HCT116 (cell line): Measurements from ENCODE around the gene FMN2. TPM values are rescaled to one million over a fixed set of nuclear protein-coding genes. Genes with fewer than 3 reads are reported as not detected.

Experiments
- ATAC-seq: fragments of 200-7000 bp; cut with Tn5 transposase; 2 replicates; pipeline ENCODE4 v1.9.1; 2020; ENCODE audit warnings: mild to moderate bottlenecking, moderate library complexity
- BruUV-seq: library from RNA; stranded (reverse); fragments of 400-500 nt; replicated peaks from 2 replicates; lab custom pipeline; 2021; lab: Mats Ljungman, UMichigan
- CTCF ChIA-PET: fragments of 300-600 bp; sonication (Branson Sonifier 250); formaldehyde crosslinking; loops from one replicate; lab custom pipeline; 2021; ENCODE audit warnings: antibody characterized with exemption; lab: Charles Lee
- POLR2A ChIA-PET: fragments of 300-600, 350-600 bp; sonication (Branson Sonifier 250); formaldehyde crosslinking; loops from one replicate; lab custom pipeline; 2021; ENCODE audit warnings: antibody characterized with exemption; lab: Charles Lee
- RAD21 ChIA-PET, 2 experiments: fragments of 300-600 bp; sonication (Branson Sonifier 250); formaldehyde crosslinking; loops; one replicate each; lab custom pipeline; 2023; ENCODE audit warnings: low total read pairs in 2 of 2; ENCODE audit not compliant: uncharacterized antibody in 2 of 2, unreplicated experiment in 2 of 2, low non-redundant PET in 1 of 2; lab: Charles Lee
- DNase-seq: peaks from one replicate; pipeline ENCODE4 v3.0.0-alpha.2; 2010; ENCODE audit warnings: low read depth, low spot score
- H2AFZ ChIP-seq: fragments of 200-600 bp; shearing (Covaris generic), sonication (generic); 2 replicates; pipeline ENCODE4 v1.6.1; 2017; ENCODE audit warnings: low read depth, mixed run types, mixed read lengths, antibody characterized with exemption, low read length; ENCODE audit not compliant: poor library complexity, severe bottlenecking
- H3K27ac ChIP-seq: 2 replicates; pipeline ENCODE4 v1.5.1; 2012; ENCODE audit warnings: low read depth, low read length
- H3K27me3 ChIP-seq: fragments of 200-600 bp; sonication (generic); 2 replicates; pipeline ENCODE4 v1.6.1; 2016; ENCODE audit warnings: mixed run types, low read length, mixed read lengths; ENCODE audit not compliant: insufficient read depth
- H3K36me3 ChIP-seq, 2 experiments: fragments of 200-500 bp in 1 of 2; fragments of 200-600 bp in 1 of 2; sonication (Bioruptor generic) in 1 of 2; sonication (generic) in 1 of 2; 2 replicates each; pipeline versions ENCODE4 v1.5.1 to v1.6.1; 2014 to 2016; ENCODE audit warnings: low read length in 2 of 2, inconsistent platforms in 1 of 2, mixed read lengths in 1 of 2, mixed run types in 1 of 2; ENCODE audit not compliant: insufficient read depth in 2 of 2, control insufficient read depth in 1 of 2
- H3K4me1 ChIP-seq, 2 experiments: fragments of 200-600 bp in 1 of 2; sonication (generic) in 1 of 2; 2 replicates each; pipeline versions ENCODE4 v1.5.1 to v1.6.1; 2012 to 2017; ENCODE audit warnings: low read length in 2 of 2, inconsistent platforms in 1 of 2, mild to moderate bottlenecking in 1 of 2, mixed read lengths in 1 of 2, mixed run types in 1 of 2, moderate library complexity in 1 of 2; ENCODE audit not compliant: insufficient read depth in 2 of 2, control insufficient read depth in 1 of 2
- H3K4me2 ChIP-seq: fragments of 200-600 bp; sonication (generic); 2 replicates; pipeline ENCODE4 v1.6.1; 2017; ENCODE audit warnings: mixed run types, low read length, mixed read lengths
- H3K4me3 ChIP-seq, 2 experiments: fragments of 200-600 bp in 1 of 2; sonication (generic) in 1 of 2; replicated peaks in 1 of 2; 2 replicates each; pipeline ENCODE4 v1.5.1; 2011 to 2016; ENCODE audit warnings: low read length in 2 of 2, control low read depth in 1 of 2, low read depth in 1 of 2, mild to moderate bottlenecking in 1 of 2, mixed read lengths in 1 of 2, mixed run types in 1 of 2
- H3K79me2 ChIP-seq: fragments of 200-600 bp; sonication (generic); 2 replicates; pipeline ENCODE4 v1.6.1; 2017; ENCODE audit warnings: mild to moderate bottlenecking, mixed run types, low read length, moderate library complexity, mixed read lengths; ENCODE audit not compliant: insufficient read depth
- H3K9ac ChIP-seq: fragments of 200-600 bp; sonication (generic); 2 replicates; pipeline ENCODE4 v1.6.1; 2016; ENCODE audit warnings: low read length, mixed read lengths
- H3K9me2 ChIP-seq: fragments of 200-600 bp; sonication (generic), shearing (Covaris generic); 2 replicates; pipeline ENCODE4 v1.6.1; 2017; ENCODE audit warnings: mixed run types, mild to moderate bottlenecking, moderate library complexity; ENCODE audit not compliant: insufficient read depth
- H3K9me3 ChIP-seq, 2 experiments: fragments of 200-500 bp in 1 of 2; fragments of 200-600 bp in 1 of 2; sonication (Bioruptor generic) in 1 of 2; sonication (generic) in 1 of 2; 2 replicates each; pipeline ENCODE4 v1.6.1; 2014 to 2017; ENCODE audit warnings: low read length in 2 of 2, mixed read lengths in 2 of 2, inconsistent platforms in 1 of 2, low read depth in 1 of 2, mild to moderate bottlenecking in 1 of 2, mixed run types in 1 of 2, moderate library complexity in 1 of 2; ENCODE audit not compliant: control insufficient read depth in 1 of 2, insufficient read depth in 1 of 2
- H4K20me1 ChIP-seq: fragments of 200-600 bp; sonication (generic), shearing (Covaris generic); 2 replicates; pipeline ENCODE4 v1.6.1; 2017; ENCODE audit warnings: mixed run types, mild to moderate bottlenecking, moderate library complexity; ENCODE audit not compliant: insufficient read depth
- CEBPB ChIP-seq: IDR thresholded peaks from 2 replicates; pipeline ENCODE4 v1.6.1; 2012; ENCODE audit warnings: low read depth
- CTCF ChIP-seq, 3 experiments: fragments of 200-600 bp in 1 of 3; sonication (generic) in 1 of 3; IDR thresholded peaks in 2 of 3; conservative IDR thresholded peaks in 1 of 3; 2 replicates each; pipeline ENCODE4 v1.5.1; 2012 to 2017; ENCODE audit warnings: low read depth in 2 of 3, low read length in 2 of 3, antibody characterized with exemption in 1 of 3, borderline replicate concordance in 1 of 3, control low read depth in 1 of 3, mild to moderate bottlenecking in 1 of 3, mixed read lengths in 1 of 3, mixed run types in 1 of 3, moderate library complexity in 1 of 3; ENCODE audit not compliant: insufficient read depth in 1 of 3
- FOSL1 ChIP-seq: IDR thresholded peaks from 2 replicates; pipeline ENCODE4 v1.6.1; 2012; ENCODE audit warnings: low read depth
- JUND ChIP-seq: IDR thresholded peaks from 2 replicates; pipeline ENCODE4 v1.6.1; 2012
- POLR2AphosphoS5 ChIP-seq: IDR thresholded peaks from 2 replicates; pipeline ENCODE4 v1.6.1; 2011; ENCODE audit warnings: mild to moderate bottlenecking, low read depth, low read length, moderate library complexity
- REST ChIP-seq: IDR thresholded peaks from 2 replicates; pipeline ENCODE4 v1.6.1; 2012; ENCODE audit warnings: low read depth
- YY1 ChIP-seq: IDR thresholded peaks from 2 replicates; pipeline ENCODE4 v1.6.1; 2011; ENCODE audit warnings: low read length, low read depth, moderate library complexity, mild to moderate bottlenecking; ENCODE audit not compliant: insufficient replicate concordance; ENCODE audit errors: extremely low read depth
- intact Hi-C: fragments of 100-400 bp; cut with micrococcal nuclease; formaldehyde crosslinking; loops from 2 replicates; pipeline ENCODE4 v1.10.0; 2022
- total RNA-seq: library from RNA; stranded (reverse); gene quantifications from one replicate; pipeline ENCODE4 v1.2.1, GENCODE V29; 2021; ENCODE audit not compliant: unreplicated experiment

The FMN2 gene
- total RNA-seq, 1 experiment from 2014 or later, result not detected

- TF ChIP-seq REST, result no peak
- TF ChIP-seq CTCF (IDR thresholded peaks at IDR 0.05 in 2 of 3, conservative IDR thresholded peaks at IDR 0.05 in 1 of 3; ENCODE audit: borderline replicate concordance in 1 of 3, insufficient read depth in 1 of 3, low read depth in 2 of 3, low read length in 2 of 3), result no peak
Observed at GRCh38 chr1:240170806-240171205, 79.1 kb downstream of the FMN2 start (continued).

- ChIA-PET POLR2A (no interaction called here), RAD21 (no interaction called here), CTCF (no interaction called here)
- ATAC-seq (no peak), DNase-seq (no peak)
- Histone ChIP-seq H3K79me2 (no peaks in the 10 kb centered on the region), H3K4me2 (no peak overlapping the region), H3K4me1 (no peaks in the 10 kb centered on the region), H3K9me3 (peaks cover 8 to 13% of the 10 kb centered on the region in 2 experiments; a peak in 2 of 4 replicates), H3K27ac (no peak overlapping the region), H4K20me1 (no peaks in the 10 kb centered on the region), H3K27me3 (no peaks in the 10 kb centered on the region), H3K4me3 (no peak overlapping the region), H2AFZ (no peak overlapping the region), H3K36me3 (no peaks in the 10 kb centered on the region), H3K9ac (no peak overlapping the region), H3K9me2 (no peaks in the 10 kb centered on the region)
- intact Hi-C loops, result no loop called here
- TF ChIP-seq JUND, result no peak
- TF ChIP-seq CEBPB, result no peak
- TF ChIP-seq POLR2AphosphoS5, result no peak
- no peak for TF ChIP-seq YY1
- TF ChIP-seq FOSL1, result no peak
- BruUV-seq, result no TSS peak
Observed at GRCh38 chr1:240171907-240172306, 80.2 kb downstream of the FMN2 start.
